Tibial nerve (tissue), 4 donors: Measurements from ENCODE around the gene DNAJC13. TPM values are rescaled to one million over a fixed set of nuclear protein-coding genes. Genes with fewer than 3 reads are reported as not detected.
"Not testable (repeated sequence)": the region's sequence is repeated elsewhere in the genome, so short reads cannot be mapped to it uniquely, and the experiment has no call there.

Experiments used
- DNase-seq, 2 donors: peaks; one replicate each; pipeline ENCODE4 v3.0.0-alpha.2; 2019; ENCODE audit warnings: low spot score in 2 of 2
- H3K27ac ChIP-seq, 4 donors: fragments of 200-600 bp; sonication (generic) in 3 of 4; one replicate each; pipeline ENCODE4 v1.5.1; 2017 to 2019; ENCODE audit warnings: mild to moderate bottlenecking in 1 of 4
- H3K27me3 ChIP-seq, 2 donors: fragments of 200-600 bp; sonication (generic) in 1 of 2; one replicate each; pipeline versions ENCODE4 v1.5.1 to v1.6.0; 2017 to 2019
- H3K36me3 ChIP-seq, 3 donors: fragments of 200-600 bp; sonication (generic); one replicate each; pipeline ENCODE4 v1.5.1; 2018 to 2019
- H3K4me1 ChIP-seq, 4 donors: fragments of 200-600 bp; sonication (generic) in 3 of 4; one replicate each; pipeline ENCODE4 v1.5.1; 2017 to 2019
- H3K4me3 ChIP-seq, 4 donors: fragments of 200-600 bp; sonication (generic) in 3 of 4; one replicate each; pipeline ENCODE4 v1.5.1; 2017 to 2019; ENCODE audit warnings: mild to moderate bottlenecking in 1 of 4, moderate library complexity in 1 of 4
- H3K9me3 ChIP-seq, 4 donors: fragments of 200-600 bp; sonication (generic) in 3 of 4; one replicate each; pipeline ENCODE4 v1.5.1; 2017 to 2019
- CTCF ChIP-seq, 5 experiments: fragments of 200-600 bp in 3 of 5; fragments of 450-650 bp in 2 of 5; sonication (generic) in 3 of 5; IDR thresholded peaks; one replicate each; pipeline ENCODE4 v1.5.1; 2016 to 2019; ENCODE audit warnings: antibody characterized with exemption in 5 of 5, mild to moderate bottlenecking in 3 of 5, moderate library complexity in 2 of 5
- EP300 ChIP-seq, 2 donors: sonication (generic); formaldehyde crosslinking; IDR thresholded peaks; one replicate each; pipeline ENCODE4 v1.6.1; 2017; ENCODE audit warnings: antibody characterized with exemption in 2 of 2, mild to moderate bottlenecking in 1 of 2
- POLR2A ChIP-seq, 2 donors: fragments of 450-650 bp; IDR thresholded peaks; one replicate each; pipeline ENCODE4 v1.6.1; 2017; ENCODE audit warnings: antibody characterized with exemption in 2 of 2, mild to moderate bottlenecking in 2 of 2, moderate library complexity in 2 of 2
- WGBS, 2 donors: methylation state at CpG; one replicate each; pipeline ENCODE4 v1.1.5; 2018; 5-methylcytosine and 5-hydroxymethylcytosine counted together
- total RNA-seq, 4 donors: library from RNA; depleted of rRNA; stranded (reverse); fragments of >200 nt; gene quantifications; one replicate each; pipeline ENCODE4 v1.1.0, GENCODE V29; 2016

Gene DNAJC13
- total RNA-seq, 4 donors from 2014 or later = 43.3 to 62.8 (median 56.0) TPM

- peaks cover 0 to 11% (median 0%) of the 10 kb centered on the region in 4 donors for H3K4me1 ChIP-seq
- TF ChIP-seq CTCF (IDR thresholded peaks at IDR 0.05) (no peak), POLR2A (IDR thresholded peaks at IDR 0.05) (no peak), EP300 (IDR thresholded peaks at IDR 0.05) (no peak)
- DNase-seq = no peak
- no peak overlapping the region for H3K4me3 ChIP-seq
- H3K36me3 ChIP-seq = peaks cover 0 to 40% (median 0%) of the 10 kb centered on the region in 3 donors
- H3K9me3 ChIP-seq = no peaks in the 10 kb centered on the region
- no peak overlapping the region for H3K27ac ChIP-seq
- 78 to 83% methylated on average over 5 of the region's 5 CpGs for WGBS, 2 donors
- H3K27me3 ChIP-seq = no peaks in the 10 kb centered on the region
Observed at GRCh38 chr3:132555306-132556035, 138.2 kb downstream of the DNAJC13 start.

DNA sequence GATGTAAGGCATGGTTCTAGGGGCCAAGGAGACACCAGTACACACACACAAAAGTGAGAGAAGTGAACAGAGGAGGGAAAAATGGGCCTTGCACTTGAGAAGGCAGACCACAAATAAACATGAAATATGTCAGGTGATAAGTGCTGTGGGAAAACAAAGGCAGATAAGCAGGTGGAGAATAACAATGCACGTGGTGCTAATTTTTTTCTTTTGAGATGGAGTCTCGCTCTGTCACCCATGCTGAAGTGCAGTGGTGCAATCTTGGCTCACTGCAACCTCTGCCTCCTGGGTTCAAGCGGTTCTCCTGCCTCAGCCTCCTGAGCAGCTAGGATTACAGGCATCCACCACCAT, 138.7 kb downstream of the DNAJC13 start:
- H3K4me3 ChIP-seq, H3K9me3 ChIP-seq, H3K4me1 ChIP-seq, H3K27ac ChIP-seq, DNase-seq, H3K27me3 ChIP-seq: not testable (repeated sequence)
- 90 to 91% methylated on average over 3 of the region's 3 CpGs for WGBS, 2 donors
- H3K36me3 ChIP-seq = peaks cover 0 to 45% (median 0%) of the 10 kb centered on the region in 3 donors

DNA sequence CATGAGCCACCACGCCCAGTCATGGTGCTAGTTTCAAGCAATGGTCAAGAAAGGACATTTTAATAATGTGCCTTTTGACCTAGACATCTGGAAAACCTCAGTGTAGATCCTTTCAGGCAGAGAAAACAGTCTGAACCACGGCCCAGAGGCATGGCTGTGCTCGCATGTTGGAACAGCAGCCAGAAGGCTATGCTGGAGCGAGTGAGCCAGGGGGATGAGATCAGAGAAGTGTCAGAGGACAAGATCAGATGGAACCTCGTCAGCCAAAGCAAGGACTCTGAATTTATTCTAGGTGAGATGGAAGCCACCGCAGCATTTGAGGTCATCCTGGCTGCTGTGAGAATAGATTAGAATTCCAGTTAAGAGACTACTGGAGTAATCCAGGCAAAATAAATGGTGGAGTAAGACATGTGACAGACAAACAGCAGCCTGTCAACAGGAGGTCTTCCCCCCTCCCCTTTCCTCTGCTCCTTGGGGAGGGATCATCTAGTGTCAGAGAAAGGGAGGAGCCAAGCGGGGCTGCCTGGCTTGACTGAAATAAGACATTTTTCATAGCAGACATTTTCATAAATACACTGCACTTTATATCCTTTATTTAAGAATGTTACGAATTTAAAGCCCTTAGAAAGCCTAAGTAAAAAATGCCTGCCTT, 139.3 kb downstream of the DNAJC13 start:
- H3K4me3 ChIP-seq = no peak overlapping the region
- H3K36me3 ChIP-seq = peaks cover 0 to 46% (median 0%) of the 10 kb centered on the region in 3 donors
- WGBS, 2 donors = 65 to 77% methylated on average over 8 of the region's 8 CpGs
- H3K27me3 ChIP-seq = no peaks in the 10 kb centered on the region
- peak overlapping the region in 1 of 4 donors; percentile 40 for H3K27ac ChIP-seq
- peaks cover 0 to 5% (median 0%) of the 10 kb centered on the region in 4 donors for H3K4me1 ChIP-seq
- no peaks in the 10 kb centered on the region for H3K9me3 ChIP-seq
- peak; percentile 37 to 51 for DNase-seq
- TF ChIP-seq CTCF (IDR thresholded peaks at IDR 0.05) (no peak), POLR2A (IDR thresholded peaks at IDR 0.05) (no peak), EP300 (IDR thresholded peaks at IDR 0.05) (peak in 1 of 2 donors; percentile 55)

DNA sequence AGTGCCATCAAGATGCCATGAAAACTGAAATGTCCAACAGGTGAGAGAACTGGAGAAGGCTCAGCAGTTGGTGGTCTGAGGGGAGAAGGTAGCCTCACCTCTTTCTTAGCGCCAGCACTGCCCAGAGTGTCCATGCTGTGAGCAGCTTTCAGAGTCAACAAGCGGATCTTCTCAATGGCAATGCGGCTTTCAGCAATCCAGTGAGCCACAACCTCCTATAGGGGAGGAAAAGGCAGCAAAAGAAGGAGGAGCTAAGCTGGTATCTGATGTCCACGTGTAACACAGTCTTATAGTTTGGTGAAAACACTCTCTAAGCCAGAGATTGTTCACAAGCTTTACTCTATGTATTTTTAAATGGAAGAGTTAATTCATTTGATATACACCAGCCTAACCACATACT, 143.7 kb downstream of the DNAJC13 start:
- Histone ChIP-seq H3K36me3 (peaks cover 0 to 59% (median 0%) of the 10 kb centered on the region in 3 donors), H3K4me3 (no peak overlapping the region), H3K4me1 (no peaks in the 10 kb centered on the region), H3K27ac (no peak overlapping the region), H3K9me3 (no peaks in the 10 kb centered on the region), H3K27me3 (no peaks in the 10 kb centered on the region)
- WGBS, 2 donors = 79 to 84% methylated on average over 4 of the region's 4 CpGs
- no peak for DNase-seq
- TF ChIP-seq CTCF (IDR thresholded peaks at IDR 0.05) (no peak), EP300 (IDR thresholded peaks at IDR 0.05) (no peak), POLR2A (IDR thresholded peaks at IDR 0.05) (no peak)

DNA sequence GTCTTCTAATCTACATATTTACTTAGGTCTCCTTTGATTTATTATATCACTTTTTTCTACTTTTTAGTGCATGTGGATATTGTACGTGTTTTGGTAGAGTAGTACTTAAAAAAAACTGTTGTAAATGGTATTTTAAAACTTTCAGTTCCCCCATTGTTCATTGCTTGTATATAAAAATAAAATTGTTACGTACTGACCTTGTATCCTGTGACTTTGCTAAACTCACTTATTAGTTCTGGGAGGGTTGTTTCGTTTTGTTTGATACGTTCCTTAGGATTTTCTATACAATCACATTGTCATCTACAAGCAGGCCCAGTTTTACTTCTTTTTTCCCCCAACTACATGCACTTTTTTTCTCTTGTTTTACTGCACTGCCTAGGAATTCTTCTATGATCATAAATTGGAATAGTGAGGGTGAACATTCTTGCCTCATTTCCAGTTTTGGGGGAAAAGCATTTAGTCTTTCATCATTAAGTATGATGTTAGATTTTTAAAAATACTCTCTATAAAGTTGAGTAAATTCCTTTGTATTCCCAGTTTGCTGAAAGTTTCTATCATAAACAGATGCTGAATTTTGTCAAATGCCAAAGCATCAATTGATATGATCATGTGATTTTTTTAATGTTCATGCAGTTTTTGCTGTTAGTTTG, 146.2 kb downstream of the DNAJC13 start:
- TF ChIP-seq EP300 (IDR thresholded peaks at IDR 0.05) = no peak
- TF ChIP-seq POLR2A (IDR thresholded peaks at IDR 0.05) = no peak
- no peak for TF ChIP-seq CTCF (IDR thresholded peaks at IDR 0.05)
- Histone ChIP-seq H3K27ac (no peak overlapping the region), H3K36me3 (peaks cover 0 to 34% (median 0%) of the 10 kb centered on the region in 3 donors), H3K4me1 (no peaks in the 10 kb centered on the region), H3K4me3 (no peak overlapping the region), H3K27me3 (no peaks in the 10 kb centered on the region), H3K9me3 (no peaks in the 10 kb centered on the region)
- no peak for DNase-seq
- WGBS, 2 donors = 69 to 76% methylated on average over 4 of the region's 4 CpGs
